ENCODE results near the gene KRTAP4-5. TPM values are rescaled to one million over a fixed set of nuclear protein-coding genes. Genes with fewer than 3 reads are reported as not detected.
"Not testable (repeated sequence)": the region's sequence is repeated elsewhere in the genome, so short reads cannot be mapped to it uniquely, and the experiment has no call there.

The KRTAP4-5 gene
- total RNA-seq, 4 donors from 2014 or later, result not detected

- no peak for DNase-seq
- H3K9me3 ChIP-seq, result peaks cover 0 to 25% (median 18%) of the 10 kb centered on the region in 3 donors
- H3K27me3 ChIP-seq, result peaks cover 0 to 6% (median 0%) of the 10 kb centered on the region in 4 donors
- H3K4me1 ChIP-seq, result no peaks in the 10 kb centered on the region
- H3K4me3 ChIP-seq, result no peak overlapping the region
- no peak for TF ChIP-seq POLR2A (IDR thresholded peaks at IDR 0.05)
- TF ChIP-seq, protein P1, sequence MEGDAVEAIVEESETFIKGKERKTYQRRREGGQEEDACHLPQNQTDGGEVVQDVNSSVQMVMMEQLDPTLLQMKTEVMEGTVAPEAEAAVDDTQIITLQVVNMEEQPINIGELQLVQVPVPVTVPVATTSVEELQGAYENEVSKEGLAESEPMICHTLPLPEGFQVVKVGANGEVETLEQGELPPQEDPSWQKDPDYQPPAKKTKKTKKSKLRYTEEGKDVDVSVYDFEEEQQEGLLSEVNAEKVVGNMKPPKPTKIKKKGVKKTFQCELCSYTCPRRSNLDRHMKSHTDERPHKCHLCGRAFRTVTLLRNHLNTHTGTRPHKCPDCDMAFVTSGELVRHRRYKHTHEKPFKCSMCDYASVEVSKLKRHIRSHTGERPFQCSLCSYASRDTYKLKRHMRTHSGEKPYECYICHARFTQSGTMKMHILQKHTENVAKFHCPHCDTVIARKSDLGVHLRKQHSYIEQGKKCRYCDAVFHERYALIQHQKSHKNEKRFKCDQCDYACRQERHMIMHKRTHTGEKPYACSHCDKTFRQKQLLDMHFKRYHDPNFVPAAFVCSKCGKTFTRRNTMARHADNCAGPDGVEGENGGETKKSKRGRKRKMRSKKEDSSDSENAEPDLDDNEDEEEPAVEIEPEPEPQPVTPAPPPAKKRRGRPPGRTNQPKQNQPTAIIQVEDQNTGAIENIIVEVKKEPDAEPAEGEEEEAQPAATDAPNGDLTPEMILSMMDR (IDR thresholded peaks at IDR 0.05), result no peak
- no peaks in the 10 kb centered on the region for H3K36me3 ChIP-seq
- no peak overlapping the region for H3K27ac ChIP-seq
- intact Hi-C loops (cut with DNase I), result no loop called here
- WGBS, 2 donors, result 82 to 84% methylated on average over 1 of the region's 1 CpG
These were observed 4.8 kb downstream of the KRTAP4-5 start for GRCh38 chr17:41144846-41145245.

DNA sequence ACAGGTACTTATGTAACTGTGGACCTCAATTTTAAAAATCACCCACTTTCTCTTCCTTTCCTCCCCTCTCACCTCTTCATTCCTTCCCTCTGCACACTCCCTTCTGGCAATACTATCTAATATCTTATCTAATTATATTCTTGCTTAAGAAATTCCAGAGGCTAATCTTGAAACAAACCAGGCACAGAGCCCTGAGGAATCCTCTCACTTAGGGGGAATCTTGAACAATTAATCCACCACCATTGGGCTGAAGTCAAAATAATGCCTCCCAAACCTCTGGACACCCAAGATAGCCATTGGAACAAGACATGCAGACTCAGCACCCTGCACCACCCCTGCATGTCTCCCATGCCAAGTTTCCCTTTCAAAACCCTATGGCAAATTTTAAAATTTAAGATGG, 8.3 kb downstream of the KRTAP4-5 start:
- TF ChIP-seq, protein P1 (IDR thresholded peaks at IDR 0.05), result no peak
- no peak for TF ChIP-seq POLR2A (IDR thresholded peaks at IDR 0.05)
- H3K27ac ChIP-seq, result no peak overlapping the region
- H3K36me3 ChIP-seq, result no peaks in the 10 kb centered on the region
- H3K27me3 ChIP-seq, result peaks cover 0 to 9% (median 0%) of the 10 kb centered on the region in 4 donors
- no peak overlapping the region for H3K4me3 ChIP-seq
- no peak for DNase-seq
- peaks cover 0 to 27% (median 18%) of the 10 kb centered on the region in 3 donors for H3K9me3 ChIP-seq
- no peaks in the 10 kb centered on the region for H3K4me1 ChIP-seq
- intact Hi-C loops (cut with DNase I), result no loop called here

DNA sequence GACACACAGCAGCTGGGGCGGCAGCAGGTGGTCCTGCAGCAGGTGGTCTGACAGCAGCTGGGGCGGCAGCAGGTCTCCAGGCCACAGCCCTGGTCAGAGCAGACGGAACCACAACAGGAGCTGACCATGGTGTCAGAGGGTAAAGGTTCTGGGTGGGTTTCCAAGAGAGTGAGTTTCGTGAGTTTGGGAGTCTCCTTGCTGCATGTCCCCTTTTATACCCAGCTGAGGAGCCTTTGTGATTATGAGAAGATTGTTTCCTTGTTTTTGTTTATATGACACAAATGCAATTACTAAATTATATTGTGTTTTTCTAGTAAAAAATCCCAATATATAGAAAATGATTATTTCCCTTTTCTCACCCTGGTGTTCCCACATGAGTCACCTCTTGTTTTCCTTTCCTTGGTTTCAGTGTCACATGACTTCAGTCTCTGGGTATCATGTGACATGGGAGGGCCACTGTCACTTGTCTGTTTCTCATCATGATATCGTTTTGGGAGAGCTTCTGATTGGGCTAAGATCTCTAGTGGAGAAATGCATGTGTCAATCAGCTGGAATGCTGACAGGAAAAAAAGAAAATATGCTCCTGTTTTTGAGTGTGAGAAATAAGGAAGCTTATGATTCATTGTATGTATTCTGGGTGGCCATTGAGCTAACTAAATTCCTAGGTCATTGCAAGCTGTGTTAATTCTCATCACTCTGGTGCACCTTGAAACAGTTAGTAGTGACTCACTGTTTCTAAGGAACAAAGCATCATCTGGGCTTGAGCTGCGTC, 9.1 kb downstream of the KRTAP4-5 start, which contains the start of gene KRTAP4-6:
Gene KRTAP4-6, minus strand, starts transcription at position 185 of the 772 bp plus-strand sequence. Its CDS starts 57 bp downstream, at position 128.
- intact Hi-C loops (cut with DNase I), result no loop called here
- 70 to 75% methylated on average over 6 of the region's 6 CpGs for WGBS, 2 donors

DNA sequence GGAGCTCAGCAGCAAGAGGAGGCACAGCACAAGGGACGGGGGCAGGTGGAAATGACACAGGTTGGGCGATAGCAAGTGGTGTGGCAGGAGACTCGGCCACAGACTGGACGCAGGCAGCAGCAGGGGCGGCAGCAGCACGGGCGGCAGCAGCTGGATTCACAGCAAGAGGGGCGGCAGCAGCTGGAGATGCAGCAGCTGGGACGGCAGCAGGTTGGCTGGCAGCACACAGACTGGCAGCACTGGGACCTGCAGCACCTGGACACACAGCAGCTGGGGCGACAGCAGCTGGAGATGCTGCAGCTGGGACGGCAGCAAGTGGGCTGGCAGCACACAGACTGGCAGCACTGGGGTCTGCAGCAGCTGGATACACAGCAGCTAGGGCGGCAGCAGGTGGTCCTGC, 9.8 kb downstream of the KRTAP4-5 start:
- DNase-seq; H3K4me1 ChIP-seq; H3K36me3 ChIP-seq; intact Hi-C loops (cut with DNase I); H3K4me3 ChIP-seq; H3K27ac ChIP-seq; H3K27me3 ChIP-seq: not testable (repeated sequence)
- WGBS, 2 donors, result 86 to 92% methylated on average over 2 to 8 of the region's 12 CpGs
- peaks cover 0 to 27% (median 18%) of the 10 kb centered on the region in 3 donors for H3K9me3 ChIP-seq

More for the DNA sequence above, 9.1 kb downstream of the KRTAP4-5 start, which contains the start of gene KRTAP4-6:
- DNase-seq, result no peak
- no peak within 1 kb of the TSS for H3K27ac ChIP-seq
- no peak for TF ChIP-seq POLR2A (IDR thresholded peaks at IDR 0.05)
- TF ChIP-seq, protein P1 (IDR thresholded peaks at IDR 0.05), result no peak
- peaks cover 0 to 27% (median 18%) of the 10 kb centered on the region in 3 donors for H3K9me3 ChIP-seq
- no peaks in the 10 kb centered on the region for H3K36me3 ChIP-seq
- peaks cover 0 to 9% (median 0%) of the 10 kb centered on the region in 4 donors for H3K27me3 ChIP-seq
- H3K4me3 ChIP-seq, result no peak within 1 kb of the TSS
- H3K4me1 ChIP-seq, result no peaks in the 10 kb centered on the region

GRCh38 chr17:41133880-41134735, 15.5 kb downstream of the KRTAP4-5 start:
- Histone ChIP-seq H3K27me3 (peaks cover 0 to 5% (median 0%) of the 10 kb centered on the region in 4 donors), H3K9me3 (no peaks in the 10 kb centered on the region), H3K36me3 (no peaks in the 10 kb centered on the region), H3K4me1 (no peaks in the 10 kb centered on the region), H3K27ac (no peak overlapping the region), H3K4me3 (no peak overlapping the region)
- TF ChIP-seq, protein P1 (IDR thresholded peaks at IDR 0.05), result no peak
- TF ChIP-seq POLR2A (IDR thresholded peaks at IDR 0.05), result no peak
- WGBS, 2 donors, result 45 to 64% methylated on average over 2 of the region's 2 CpGs
- no peak for DNase-seq
- intact Hi-C loops (cut with DNase I), result no loop called here
